ENCODE measurements around the gene EXOC3.
"Not testable (repeated sequence)": the region's sequence is repeated elsewhere in the genome, so short reads cannot be mapped to it uniquely, and the experiment has no call there.

The EXOC3 gene

DNA sequence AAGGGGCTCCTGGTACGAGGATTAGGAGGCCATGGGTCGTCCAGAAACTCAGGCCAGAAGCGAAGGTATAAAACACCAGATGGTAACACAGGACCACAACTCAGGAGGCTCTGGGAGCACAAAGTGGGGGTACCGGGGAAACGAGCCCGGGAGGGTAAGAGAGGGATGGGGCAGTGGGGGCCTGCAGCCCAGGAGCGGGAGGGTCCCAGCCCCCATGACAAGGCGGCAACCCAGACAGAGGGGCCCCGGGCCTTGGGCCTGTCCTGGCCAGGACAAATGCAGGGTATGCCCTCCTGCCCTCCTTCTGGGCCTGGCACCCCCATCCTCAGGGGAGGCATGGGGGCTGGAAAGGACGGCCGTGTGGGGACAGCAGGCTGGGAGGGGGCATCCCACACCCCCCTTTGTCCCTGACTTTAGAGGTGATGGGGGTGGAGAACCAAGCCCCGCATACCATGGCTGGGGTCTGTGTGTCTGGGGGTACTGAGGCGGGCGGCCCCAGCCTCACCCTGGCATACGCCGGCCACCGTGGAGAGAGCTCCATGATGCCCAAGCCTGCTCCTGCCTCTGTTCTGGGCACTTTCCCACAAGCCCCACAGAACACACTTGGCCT lies 47.0 kb upstream of the EXOC3 start:
- H3K9ac ChIP-seq = no peak overlapping the region
- no peaks in the 10 kb centered on the region for H3K4me1 ChIP-seq (ENCODE audit: low read depth, poor library complexity, severe bottlenecking)
- no peaks in the 10 kb centered on the region for H4K20me1 ChIP-seq (ENCODE audit: insufficient read depth)
- H3K27me3 ChIP-seq (ENCODE audit: insufficient read depth, low read depth) = no peaks in the 10 kb centered on the region
- no peak overlapping the region for H3K27ac ChIP-seq
- TF ChIP-seq, protein P1, sequence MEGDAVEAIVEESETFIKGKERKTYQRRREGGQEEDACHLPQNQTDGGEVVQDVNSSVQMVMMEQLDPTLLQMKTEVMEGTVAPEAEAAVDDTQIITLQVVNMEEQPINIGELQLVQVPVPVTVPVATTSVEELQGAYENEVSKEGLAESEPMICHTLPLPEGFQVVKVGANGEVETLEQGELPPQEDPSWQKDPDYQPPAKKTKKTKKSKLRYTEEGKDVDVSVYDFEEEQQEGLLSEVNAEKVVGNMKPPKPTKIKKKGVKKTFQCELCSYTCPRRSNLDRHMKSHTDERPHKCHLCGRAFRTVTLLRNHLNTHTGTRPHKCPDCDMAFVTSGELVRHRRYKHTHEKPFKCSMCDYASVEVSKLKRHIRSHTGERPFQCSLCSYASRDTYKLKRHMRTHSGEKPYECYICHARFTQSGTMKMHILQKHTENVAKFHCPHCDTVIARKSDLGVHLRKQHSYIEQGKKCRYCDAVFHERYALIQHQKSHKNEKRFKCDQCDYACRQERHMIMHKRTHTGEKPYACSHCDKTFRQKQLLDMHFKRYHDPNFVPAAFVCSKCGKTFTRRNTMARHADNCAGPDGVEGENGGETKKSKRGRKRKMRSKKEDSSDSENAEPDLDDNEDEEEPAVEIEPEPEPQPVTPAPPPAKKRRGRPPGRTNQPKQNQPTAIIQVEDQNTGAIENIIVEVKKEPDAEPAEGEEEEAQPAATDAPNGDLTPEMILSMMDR (conservative IDR thresholded peaks at IDR 0.05; ENCODE audit: low read depth, low read length) = no peak
- H3K4me3 ChIP-seq (IDR thresholded peaks at IDR 0.05; ENCODE audit: insufficient read depth, low read depth, low read length) = no peak overlapping the region
- no peak overlapping the region for H2AFZ ChIP-seq (ENCODE audit: low read depth)
- no peak overlapping the region for H3K4me2 ChIP-seq
- no peaks in the 10 kb centered on the region for H3K36me3 ChIP-seq (ENCODE audit: insufficient read depth)
- no peaks in the 10 kb centered on the region for H3K79me2 ChIP-seq (ENCODE audit: insufficient read depth, low read depth)

DNA sequence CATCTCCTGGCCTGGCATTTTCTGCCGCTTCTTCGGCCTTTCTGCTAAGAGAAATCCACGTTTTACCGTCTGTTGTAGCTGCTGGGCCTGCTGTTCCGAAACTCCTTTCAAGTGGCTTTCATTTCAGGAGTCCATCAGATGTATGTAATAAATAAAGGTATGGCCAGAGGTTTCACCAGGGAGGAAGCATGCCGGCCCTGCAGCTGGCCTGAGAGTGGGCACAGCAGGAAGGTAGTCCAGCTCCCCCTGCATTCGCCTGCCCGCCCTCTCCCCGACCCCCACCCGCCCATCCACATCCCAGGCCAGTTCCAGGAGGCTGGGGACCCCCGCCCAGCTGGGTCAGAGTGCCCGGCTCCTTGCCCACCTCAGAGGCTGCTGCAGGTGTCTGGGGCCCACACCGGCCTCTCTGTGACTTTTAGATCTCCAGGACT lies 46.4 kb upstream of the EXOC3 start:
- Histone ChIP-seq H3K36me3 (ENCODE audit: insufficient read depth) (no peaks in the 10 kb centered on the region), H3K4me2 (no peak overlapping the region), H3K9ac (no peak overlapping the region), H3K27me3 (ENCODE audit: insufficient read depth, low read depth) (no peaks in the 10 kb centered on the region), H3K27ac (no peak overlapping the region), H4K20me1 (ENCODE audit: insufficient read depth) (no peaks in the 10 kb centered on the region), H2AFZ (ENCODE audit: low read depth) (no peak overlapping the region), H3K79me2 (ENCODE audit: insufficient read depth, low read depth) (no peaks in the 10 kb centered on the region), H3K4me1 (ENCODE audit: low read depth, poor library complexity, severe bottlenecking) (no peaks in the 10 kb centered on the region), H3K4me3 (IDR thresholded peaks at IDR 0.05; ENCODE audit: insufficient read depth, low read depth, low read length) (no peak overlapping the region)
- TF ChIP-seq, protein P1 (conservative IDR thresholded peaks at IDR 0.05; ENCODE audit: low read depth, low read length) = no peak

DNA sequence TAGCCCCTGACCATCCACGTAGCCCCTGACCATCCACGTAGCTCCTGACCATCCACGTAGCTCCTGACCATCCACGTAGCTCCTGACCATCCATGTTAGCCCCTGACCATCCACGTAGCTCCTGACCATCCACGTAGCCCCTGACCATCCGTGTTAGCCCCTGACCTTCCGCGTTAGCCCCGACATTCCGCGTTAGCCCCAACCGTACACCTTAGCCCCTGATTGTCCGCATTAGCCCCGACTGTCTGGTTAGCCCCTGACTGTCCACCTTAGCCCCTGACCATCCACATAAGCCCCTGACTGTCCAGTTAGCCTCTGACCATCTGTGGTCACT lies 44.9 kb upstream of the EXOC3 start:
- not testable (repeated sequence) for H3K27ac ChIP-seq; H3K4me1 ChIP-seq (ENCODE audit: low read depth, poor library complexity, severe bottlenecking); H2AFZ ChIP-seq (ENCODE audit: low read depth); H4K20me1 ChIP-seq (ENCODE audit: insufficient read depth); H3K36me3 ChIP-seq (ENCODE audit: insufficient read depth); H3K79me2 ChIP-seq (ENCODE audit: insufficient read depth, low read depth); H3K9ac ChIP-seq; H3K4me3 ChIP-seq (IDR thresholded peaks at IDR 0.05; ENCODE audit: insufficient read depth, low read depth, low read length); H3K27me3 ChIP-seq (ENCODE audit: insufficient read depth, low read depth); H3K4me2 ChIP-seq

DNA sequence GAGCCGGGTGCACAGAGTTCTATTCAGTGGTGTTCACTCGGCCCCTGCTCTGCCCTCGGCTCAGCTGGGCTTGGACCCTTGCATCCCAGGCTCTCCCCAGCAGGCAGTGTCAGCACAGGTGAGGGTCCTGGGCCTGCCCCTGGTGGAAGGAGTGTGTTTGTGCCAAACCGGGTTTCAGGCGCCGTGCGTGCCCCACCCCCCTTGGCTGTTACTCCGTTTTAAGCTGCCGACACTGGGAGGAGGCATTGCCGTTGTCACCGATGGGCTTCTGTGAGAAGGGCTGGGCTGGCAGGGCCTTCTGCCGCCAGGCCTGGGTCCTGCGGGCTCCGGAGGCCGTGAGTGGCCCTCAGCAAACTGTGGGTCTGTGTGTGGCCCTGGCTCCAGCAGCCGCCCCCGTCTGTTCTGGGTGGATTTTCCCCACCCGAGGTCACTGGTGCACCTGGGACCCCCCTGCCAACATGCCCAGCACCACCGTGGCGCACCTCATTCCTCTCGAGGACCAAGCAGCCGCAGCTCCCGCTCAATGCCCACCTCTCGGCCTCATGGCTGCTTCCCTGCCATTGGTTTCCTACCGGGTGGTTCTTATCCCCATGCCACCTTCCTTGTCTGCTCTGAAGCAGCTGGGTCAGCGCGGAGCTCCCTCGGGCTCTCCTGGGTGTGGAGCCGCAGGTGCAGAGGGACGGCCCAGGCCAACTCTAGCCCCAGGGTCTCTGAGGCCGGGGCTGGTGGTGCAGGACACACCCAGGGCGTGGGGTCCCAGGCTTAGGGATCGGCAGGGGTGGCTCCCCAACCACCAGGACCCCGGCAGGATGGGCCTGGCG lies 44.3 kb upstream of the EXOC3 start:
- H3K79me2 ChIP-seq (ENCODE audit: insufficient read depth, low read depth) = no peaks in the 10 kb centered on the region
- H2AFZ ChIP-seq (ENCODE audit: low read depth) = no peak overlapping the region
- H4K20me1 ChIP-seq (ENCODE audit: insufficient read depth) = no peaks in the 10 kb centered on the region
- no peaks in the 10 kb centered on the region for H3K36me3 ChIP-seq (ENCODE audit: insufficient read depth)
- no peaks in the 10 kb centered on the region for H3K27me3 ChIP-seq (ENCODE audit: insufficient read depth, low read depth)
- no peaks in the 10 kb centered on the region for H3K4me1 ChIP-seq (ENCODE audit: low read depth, poor library complexity, severe bottlenecking)
- H3K9ac ChIP-seq = no peak overlapping the region
- TF ChIP-seq, protein P1 (conservative IDR thresholded peaks at IDR 0.05; ENCODE audit: low read depth, low read length) = no peak
- no peak overlapping the region for H3K4me3 ChIP-seq (IDR thresholded peaks at IDR 0.05; ENCODE audit: insufficient read depth, low read depth, low read length)
- no peak overlapping the region for H3K4me2 ChIP-seq
- no peak overlapping the region for H3K27ac ChIP-seq
